HG03103 (cell line): ENCODE results near the gene INSIG2.

Source experiments
- ATAC-seq: cut with Tn5 transposase; IDR thresholded peaks from one replicate; pipeline ENCODE4 v1.9.1; 2021; ENCODE audit warnings: low read depth; ENCODE audit not compliant: unreplicated experiment

INSIG2 gene

GRCh38 chr2:118124288-118124891 lies 36.1 kb downstream of the INSIG2 start:
- peak; percentile 44 for ATAC-seq

DNA sequence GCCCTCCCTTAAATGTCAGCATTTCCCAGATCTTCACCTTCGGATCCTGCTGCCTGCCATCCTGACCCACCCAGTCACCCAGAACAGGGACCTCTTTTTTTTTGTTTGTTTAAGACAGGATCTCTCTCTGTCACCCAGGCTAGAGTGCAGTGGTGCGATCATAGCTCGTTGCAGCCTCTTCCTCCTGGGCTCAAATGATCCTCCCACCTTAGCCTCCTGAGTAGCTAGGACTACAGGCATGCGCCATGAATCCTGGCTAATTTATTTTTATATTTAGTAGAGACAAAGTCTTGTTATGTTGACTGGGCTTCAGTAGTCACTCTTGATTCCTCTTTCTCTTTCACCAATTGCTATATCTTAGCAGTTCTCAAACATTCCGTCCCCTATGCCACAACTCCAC lies 39.0 kb downstream of the INSIG2 start:
- ATAC-seq: no peak

DNA sequence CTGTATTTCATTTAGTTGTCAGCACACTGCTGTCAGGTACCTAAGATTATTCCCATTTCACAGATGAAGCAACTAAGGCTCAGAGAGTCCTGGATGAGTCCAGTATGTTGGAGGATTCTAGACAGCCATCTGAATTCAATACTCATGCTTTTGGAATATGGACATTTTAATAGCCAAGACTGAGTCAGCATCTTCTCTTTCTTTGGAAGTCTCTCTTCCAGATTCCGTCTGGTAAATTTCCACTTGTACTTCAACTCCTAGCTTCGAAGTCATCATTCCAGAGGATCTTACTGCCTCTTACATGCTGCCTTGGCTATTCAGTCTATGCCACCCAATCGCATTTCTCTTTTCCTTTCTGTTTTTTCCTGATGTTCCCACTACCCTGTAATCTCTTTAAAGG lies 40.6 kb downstream of the INSIG2 start:
- no peak for ATAC-seq

- no peak for ATAC-seq
Measured at GRCh38 chr2:118130385-118130784, 42.1 kb downstream of the INSIG2 start.

GRCh38 chr2:118131771-118132170 lies 43.5 kb downstream of the INSIG2 start:
- no peak for ATAC-seq

GRCh38 chr2:118133916-118134315 lies 45.6 kb downstream of the INSIG2 start:
- ATAC-seq: no peak

DNA sequence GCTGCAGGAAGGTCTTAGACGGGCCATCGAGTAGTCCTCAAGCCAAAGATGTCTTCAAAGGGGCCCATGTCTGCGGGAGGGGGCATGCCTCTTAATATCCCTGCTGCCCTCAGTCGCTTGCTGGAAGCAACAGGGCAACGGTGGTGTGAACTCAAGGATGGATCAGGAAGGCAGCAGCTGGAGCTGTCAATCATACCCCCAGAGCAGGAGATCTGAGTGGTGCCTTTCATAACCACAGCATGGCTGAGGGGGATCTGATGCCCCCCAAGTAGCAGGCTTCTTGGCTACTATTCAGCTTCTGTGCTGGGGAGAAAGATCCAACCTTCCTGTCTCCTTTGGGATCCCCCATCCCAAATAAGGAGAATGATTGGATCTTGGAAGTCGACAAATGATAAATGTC lies 46.4 kb downstream of the INSIG2 start:
- ATAC-seq: no peak

- no peak for ATAC-seq
Measured at GRCh38 chr2:118145207-118145606, 56.9 kb downstream of the INSIG2 start.

- no peak for ATAC-seq
Measured at GRCh38 chr2:118145806-118146205, 57.5 kb downstream of the INSIG2 start.

GRCh38 chr2:118146315-118147283 lies 58.3 kb downstream of the INSIG2 start:
- ATAC-seq: no peak

GRCh38 chr2:118148133-118148532 lies 59.9 kb downstream of the INSIG2 start:
- no peak for ATAC-seq

- ATAC-seq: no peak
Measured at GRCh38 chr2:118148809-118149208, 60.5 kb downstream of the INSIG2 start.

DNA sequence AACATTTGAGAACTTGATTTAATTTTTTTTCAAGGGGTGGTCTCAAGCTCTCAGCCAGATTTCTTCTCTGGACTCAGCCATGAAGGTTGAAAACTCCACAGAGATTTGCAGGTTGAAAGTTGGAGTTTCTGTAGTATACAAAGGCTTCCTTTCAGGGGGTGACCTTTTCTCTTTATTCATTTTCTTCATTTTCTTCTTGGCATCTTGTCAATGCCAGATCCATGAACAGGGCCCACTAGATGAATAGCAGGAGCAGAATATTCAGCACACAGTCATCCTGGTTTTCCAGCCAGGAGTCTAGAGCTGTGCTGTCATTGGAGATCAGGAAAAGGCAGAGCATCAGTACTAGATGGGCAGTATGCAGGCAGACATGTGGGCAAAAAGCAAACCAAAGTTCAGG lies 62.0 kb downstream of the INSIG2 start:
- ATAC-seq: no peak

GRCh38 chr2:118151831-118152230 lies 63.6 kb downstream of the INSIG2 start:
- ATAC-seq: no peak

DNA sequence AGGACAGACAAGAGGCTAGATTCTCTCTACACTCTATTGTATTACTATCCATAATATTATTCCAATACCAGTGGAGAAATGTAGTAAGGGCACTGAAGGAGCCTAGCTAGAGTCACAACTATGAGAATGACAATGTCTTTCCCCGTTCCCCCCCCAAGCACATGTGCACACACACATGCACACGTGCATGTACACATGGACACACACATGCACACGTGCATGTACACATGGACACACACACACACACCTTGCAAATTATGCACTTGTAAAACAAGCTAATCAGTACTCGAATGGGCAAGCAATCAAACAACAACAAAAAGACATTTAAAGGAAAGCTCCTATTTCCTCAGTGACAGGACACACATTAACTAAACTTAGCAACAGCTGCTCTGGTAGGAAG lies 65.2 kb downstream of the INSIG2 start:
- no peak for ATAC-seq

- no peak for ATAC-seq
Measured at GRCh38 chr2:118154176-118154575, 65.9 kb downstream of the INSIG2 start.
